GM21529 (cell line): ENCODE measurements around the gene PLCG1.

Experiments
- ATAC-seq: cut with Tn5 transposase; IDR thresholded peaks from one replicate; pipeline ENCODE4 v1.9.1; 2021; ENCODE audit not compliant: unreplicated experiment

PLCG1 gene

GRCh38 chr20:41176711-41177552, 39.6 kb downstream of the PLCG1 start:
- ATAC-seq, result no peak

GRCh38 chr20:41177636-41178035, 40.3 kb downstream of the PLCG1 start:
- no peak for ATAC-seq

DNA sequence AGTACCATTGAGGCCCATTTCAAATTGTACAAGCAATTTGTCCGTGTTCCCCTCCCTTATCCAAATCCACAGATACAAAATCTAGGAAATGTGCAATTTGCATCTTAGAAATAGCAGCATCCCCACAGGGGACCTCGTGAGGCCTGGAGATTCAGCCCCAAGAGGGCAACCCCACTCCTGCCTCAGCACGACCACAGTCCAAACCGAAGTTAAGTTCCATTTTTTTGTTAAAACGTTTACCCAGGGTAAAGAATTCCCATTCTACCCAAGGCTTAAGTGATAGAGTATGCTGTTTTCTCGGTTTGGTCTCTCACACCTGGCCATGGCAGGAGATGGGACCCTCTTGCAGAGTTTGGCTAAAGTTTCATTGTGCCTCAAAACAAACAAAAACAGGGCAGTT, 41.2 kb downstream of the PLCG1 start:
- ATAC-seq, result no peak

DNA sequence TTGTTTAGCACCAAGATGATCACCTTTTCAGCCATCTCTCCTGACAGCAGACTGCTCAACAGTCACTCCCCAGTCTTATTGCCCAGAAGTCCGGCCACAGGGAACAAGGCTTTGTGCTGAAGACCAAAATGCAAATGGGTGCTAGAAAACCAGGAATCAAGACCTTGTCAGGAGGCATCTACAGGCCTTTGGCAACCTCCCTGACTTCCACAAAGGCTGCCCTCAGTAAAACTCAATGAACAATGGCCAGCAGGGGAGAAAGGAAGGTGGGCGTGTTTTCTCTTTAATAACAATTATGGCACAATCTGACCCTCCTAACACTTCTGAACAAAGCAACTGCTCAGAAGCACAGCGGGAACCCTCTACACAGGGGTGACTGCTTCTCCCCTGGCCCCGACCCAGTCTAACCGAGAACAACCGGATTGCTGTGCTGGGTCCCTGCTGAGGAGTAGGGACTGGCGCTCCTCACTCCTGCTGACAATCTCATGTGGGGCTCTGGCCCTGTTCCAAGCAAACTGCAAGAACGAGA, 41.6 kb downstream of the PLCG1 start:
- ATAC-seq, result no peak

DNA sequence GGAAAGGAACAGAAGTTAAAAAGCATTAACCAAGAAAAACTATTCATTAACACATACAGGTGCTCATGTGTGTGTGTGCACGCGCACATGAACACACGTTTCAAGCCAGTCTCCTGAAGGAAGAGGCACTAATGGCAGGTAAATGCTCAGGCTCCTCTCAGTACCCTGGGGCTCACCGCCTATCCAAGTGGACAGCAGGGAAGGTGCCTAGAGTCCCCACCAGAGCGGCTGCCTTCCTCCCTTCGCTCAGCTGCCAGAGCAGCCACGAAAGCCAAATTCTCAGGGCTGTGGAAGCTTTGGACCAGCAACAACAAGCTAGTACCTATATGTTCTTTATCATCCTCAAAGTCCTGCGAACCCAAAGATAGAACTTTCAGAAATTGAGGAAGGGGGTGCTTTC, 42.6 kb downstream of the PLCG1 start:
- no peak for ATAC-seq

GRCh38 chr20:41180599-41181333, 43.4 kb downstream of the PLCG1 start:
- no peak for ATAC-seq

- no peak for ATAC-seq
These were observed 44.2 kb downstream of the PLCG1 start for GRCh38 chr20:41181567-41181966.

GRCh38 chr20:41182296-41183212, 45.2 kb downstream of the PLCG1 start:
- ATAC-seq, result no peak

GRCh38 chr20:41183391-41183790, 46.0 kb downstream of the PLCG1 start:
- no peak for ATAC-seq

- no peak for ATAC-seq
These were observed 46.5 kb downstream of the PLCG1 start for GRCh38 chr20:41183831-41184230.

GRCh38 chr20:41185013-41185757, 47.8 kb downstream of the PLCG1 start:
- no peak for ATAC-seq

DNA sequence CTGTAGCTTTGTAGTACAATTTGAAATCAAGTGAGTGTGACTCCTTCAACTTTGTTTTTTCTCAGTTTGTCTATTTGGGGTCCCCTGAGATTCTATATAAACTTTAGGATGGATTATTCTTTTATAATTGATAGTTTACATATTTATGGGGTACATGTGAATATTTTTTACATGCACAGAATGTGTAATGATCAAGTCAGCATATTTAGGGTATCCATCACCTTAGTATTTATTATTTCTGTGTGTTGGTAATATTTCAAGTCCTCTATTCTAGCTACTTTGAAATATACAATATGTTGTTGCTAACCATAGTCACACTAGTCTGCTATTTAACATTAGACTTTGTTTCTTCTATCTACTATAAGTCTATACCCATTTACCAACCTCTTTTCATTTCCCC, 50.3 kb downstream of the PLCG1 start:
- ATAC-seq, result no peak

DNA sequence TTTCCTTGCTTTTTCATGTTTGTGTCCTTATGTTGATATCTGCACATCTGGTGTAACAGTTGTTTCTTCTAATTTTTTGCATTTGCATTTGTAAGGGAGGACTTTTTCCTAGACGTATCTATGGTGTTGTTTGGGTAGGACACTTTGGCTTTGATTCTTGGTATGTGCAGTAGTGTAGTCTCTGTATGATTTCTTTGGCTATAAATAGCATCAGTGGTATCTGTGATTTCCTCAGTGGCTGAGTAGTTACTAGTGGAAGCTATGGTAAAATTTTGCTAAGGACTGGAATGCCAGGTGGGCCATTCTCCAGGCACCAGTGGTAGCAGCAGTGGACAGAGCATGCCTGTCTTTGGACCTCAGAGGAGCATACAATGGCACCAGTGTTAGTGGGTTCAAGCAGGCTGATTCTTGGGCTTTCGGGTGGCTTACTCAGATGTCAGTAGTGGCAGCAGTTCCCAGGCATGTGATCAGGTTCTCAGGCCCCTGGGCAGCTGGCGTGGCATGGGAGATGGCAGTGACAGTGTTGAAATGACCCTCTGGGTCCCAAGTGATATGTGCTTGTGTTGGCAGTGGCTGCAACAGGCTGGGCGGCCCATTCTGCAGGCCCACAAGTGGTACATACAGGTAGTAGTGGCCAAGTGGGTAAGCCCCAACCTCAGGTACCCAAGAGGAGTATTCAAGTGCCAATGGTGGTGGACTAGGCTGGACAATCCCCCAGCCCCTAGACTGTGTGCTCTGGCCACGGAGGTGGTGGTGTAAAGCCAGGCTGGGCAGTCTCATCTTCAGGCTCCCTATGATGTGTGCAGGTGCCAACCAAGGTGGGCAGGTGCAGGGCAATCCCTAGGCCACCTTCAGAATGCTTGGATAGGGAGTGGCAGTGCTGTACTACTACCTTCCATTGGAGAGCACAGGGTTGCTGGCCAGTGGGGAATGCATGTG, 54.5 kb downstream of the PLCG1 start:
- no peak for ATAC-seq

DNA sequence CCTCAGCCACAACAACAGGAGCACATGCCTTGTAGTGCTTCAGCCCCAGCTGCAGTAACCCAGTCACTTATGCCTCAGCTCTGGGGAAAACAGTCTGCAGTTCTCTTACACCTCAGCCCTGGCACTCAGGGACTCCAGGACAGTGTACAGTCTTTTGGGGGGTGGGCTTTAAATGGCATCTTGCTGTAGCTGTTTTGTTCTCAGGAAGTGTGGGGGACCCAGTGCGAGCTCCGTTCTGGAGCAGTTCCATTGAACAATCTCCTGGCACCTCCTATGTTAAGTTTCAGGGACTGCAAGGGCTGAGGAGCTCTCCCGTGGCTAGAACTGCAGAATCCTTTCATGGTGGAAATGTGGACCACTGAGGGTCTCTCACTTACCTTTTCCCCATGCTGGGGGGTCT, 55.2 kb downstream of the PLCG1 start:
- ATAC-seq, result no peak

DNA sequence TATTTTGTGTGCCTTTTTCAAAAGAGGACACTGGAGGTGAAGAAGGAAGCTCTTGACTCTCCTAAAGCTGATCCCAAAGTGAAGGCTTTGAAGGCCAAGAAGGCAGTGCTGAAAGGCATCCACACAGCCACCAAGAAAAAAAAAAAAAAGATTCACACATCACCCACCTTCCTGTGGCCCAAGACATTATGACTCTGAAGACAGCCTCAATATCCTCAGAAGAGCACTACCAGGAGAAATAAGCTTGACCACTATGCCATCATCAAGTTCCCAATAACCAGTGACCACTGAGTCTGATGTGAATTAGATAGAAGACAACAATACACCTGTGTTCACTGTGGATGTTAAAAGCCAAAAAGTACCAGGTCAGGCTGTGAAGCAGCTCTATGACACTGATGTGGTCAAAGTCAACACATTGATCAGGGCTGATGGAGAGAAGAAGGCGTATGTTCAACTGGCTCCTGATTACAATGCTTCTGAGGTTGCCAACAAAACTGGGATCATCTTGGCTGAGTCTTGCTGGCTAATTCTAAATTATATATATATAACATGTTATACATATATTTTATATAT, 59.4 kb downstream of the PLCG1 start:
- ATAC-seq, result no peak

- no peak for ATAC-seq
These were observed 61.1 kb downstream of the PLCG1 start for GRCh38 chr20:41198443-41198842.

DNA sequence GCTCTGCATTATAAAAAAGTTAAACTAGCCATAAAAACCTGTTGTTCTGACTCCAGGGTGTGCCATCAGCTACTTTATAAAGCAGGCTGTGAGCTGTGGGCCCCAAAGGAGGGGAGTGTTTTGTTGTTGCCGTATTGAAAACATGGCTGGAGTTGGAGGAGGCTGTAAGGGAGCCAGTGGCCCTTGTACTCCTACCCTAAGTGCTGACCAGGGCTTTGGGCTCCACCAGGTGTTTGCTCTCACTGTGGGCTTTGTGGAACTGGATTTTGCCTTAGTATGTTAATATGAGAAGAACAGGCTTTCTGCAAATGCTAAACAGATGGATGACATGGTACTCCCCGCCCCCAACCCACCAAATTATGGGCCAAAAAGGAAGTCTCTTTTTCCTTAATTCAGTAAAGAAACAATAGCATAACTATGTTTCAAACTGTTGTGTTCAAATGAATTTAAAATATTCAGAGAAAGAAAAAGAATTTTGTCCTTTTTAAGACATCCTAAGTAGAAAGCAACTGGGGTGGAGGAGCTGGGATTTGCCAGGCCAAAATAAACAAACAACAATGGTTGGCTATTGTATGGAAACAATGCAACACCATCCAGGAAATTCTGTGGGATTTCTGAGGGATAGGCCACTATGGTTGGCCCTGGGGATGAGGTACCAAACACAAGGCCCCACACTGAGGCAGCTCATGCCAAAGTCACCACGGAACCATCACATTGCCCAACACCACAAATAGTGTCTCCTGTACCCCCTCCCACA, 63.3 kb downstream of the PLCG1 start:
- ATAC-seq, result no peak

DNA sequence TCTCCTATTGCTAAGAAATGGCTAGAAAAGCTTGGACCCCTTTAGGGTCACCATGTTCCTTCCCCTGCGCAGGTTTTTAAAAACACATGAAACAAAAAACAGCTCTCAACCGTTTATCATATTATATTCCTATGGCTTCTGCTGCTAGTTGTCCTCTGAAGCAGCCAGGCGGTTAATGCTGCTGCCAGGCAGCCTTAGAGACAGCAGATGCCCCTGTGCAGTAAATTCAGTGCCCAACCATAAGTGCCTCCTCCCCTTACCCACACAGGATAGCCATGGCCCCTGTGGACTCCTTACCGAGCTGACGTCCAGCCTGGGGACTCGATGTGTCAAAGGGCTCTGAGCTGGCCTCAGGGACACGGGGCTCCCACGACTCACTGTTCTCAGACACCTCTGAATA, 64.4 kb downstream of the PLCG1 start:
- ATAC-seq, result no peak
